HUDEP-2 (cell line): ENCODE data around the gene GPR107.

Experiments used
- DNase-seq, 76 experiments: peaks; one replicate each; lab custom pipeline; 2025; ENCODE audit not compliant: unreplicated experiment in 76 of 76; lab: John Stamatoyannopoulos, UW

Gene GPR107

DNA sequence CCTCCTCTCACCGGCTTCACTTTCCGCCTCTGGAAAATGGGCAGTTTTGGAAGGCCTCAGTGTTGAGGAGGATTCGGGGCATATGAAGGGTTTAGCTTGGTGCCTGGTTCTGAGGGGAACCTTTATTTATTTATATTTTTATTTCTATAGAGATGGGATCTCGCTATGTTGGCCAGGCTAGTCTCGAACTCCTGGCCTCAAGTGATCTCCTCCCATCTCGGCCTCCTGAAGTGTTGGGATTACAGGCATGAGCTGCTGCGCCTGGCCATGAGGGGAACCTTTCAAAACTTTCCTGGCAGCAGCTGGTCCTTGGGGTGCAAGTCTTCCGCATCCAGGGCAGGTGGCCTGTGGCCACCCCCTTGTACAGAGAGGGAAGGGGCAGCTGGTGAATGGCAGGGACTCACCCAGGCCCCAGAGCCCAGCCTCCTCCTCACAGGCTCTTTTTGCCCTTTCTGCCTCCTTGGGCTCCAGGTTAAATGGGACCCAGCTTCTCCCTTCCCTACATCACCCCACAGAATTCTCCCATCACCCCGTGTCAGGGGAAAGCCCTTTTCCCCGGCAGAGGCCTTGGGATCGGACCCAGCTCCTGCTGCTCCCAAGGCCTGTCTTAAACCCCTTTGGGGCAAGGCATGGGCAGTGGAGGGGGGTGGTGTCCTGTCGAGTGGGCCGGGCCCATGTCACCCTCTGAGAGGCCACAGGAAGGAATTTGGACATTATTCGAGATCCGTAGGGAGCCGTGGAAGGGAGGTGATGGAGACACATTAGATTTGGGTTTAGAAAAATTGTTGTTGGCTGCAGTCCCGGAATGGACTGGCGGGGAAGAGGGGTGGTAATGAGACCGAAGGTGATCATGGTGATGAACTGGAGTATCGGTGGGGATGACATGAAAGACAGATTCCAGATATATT is 124.4 kb downstream of the GPR107 start:
- no peak for DNase-seq

DNA sequence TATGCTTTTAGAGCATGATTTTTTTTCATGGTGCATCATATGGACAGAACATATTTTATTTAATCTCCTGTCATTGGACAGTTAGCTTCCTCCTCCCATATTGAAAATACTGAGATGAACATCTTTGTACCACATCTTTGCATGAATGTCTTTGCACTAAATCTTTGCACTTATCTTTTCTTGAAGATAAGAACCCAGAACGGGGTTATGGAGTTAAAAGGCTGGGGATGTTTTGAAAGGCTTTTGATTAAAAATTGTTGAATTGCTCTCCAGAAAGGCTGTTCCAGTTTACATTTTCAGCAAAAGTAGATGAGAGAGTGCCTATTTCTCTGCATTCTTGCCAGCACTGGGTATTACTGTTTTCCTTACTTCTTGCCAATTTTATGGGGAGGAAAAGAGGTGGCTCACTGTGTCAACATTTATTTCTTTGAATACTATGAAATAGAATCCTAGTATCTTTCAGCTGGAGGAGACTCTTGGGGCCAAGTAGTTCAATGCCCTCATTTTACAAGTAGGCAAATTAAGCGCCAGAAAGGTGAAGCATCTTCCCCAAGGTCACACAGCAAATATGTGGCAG is 125.7 kb downstream of the GPR107 start:
- DNase-seq, result no peak

DNA sequence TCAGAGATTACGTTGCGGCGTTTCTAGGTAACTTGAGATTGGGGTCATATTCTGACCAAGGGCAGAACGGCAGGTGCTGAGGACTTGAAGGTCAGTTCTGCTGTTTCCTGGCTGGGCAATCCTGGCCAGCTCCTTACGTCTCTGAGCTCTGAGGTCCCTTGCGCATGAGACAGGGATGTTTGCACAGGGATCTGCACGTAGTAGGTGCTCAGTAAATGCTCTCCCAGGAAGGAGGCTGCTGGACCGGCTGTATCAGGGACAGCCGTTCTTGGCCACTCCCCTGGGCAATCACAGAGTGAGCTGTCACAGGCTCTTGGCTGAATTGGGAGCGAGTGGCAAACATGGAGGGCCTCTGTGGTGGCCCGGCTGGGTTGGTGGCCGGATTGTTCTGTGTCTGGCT is 126.8 kb downstream of the GPR107 start:
- no peak for DNase-seq

DNA sequence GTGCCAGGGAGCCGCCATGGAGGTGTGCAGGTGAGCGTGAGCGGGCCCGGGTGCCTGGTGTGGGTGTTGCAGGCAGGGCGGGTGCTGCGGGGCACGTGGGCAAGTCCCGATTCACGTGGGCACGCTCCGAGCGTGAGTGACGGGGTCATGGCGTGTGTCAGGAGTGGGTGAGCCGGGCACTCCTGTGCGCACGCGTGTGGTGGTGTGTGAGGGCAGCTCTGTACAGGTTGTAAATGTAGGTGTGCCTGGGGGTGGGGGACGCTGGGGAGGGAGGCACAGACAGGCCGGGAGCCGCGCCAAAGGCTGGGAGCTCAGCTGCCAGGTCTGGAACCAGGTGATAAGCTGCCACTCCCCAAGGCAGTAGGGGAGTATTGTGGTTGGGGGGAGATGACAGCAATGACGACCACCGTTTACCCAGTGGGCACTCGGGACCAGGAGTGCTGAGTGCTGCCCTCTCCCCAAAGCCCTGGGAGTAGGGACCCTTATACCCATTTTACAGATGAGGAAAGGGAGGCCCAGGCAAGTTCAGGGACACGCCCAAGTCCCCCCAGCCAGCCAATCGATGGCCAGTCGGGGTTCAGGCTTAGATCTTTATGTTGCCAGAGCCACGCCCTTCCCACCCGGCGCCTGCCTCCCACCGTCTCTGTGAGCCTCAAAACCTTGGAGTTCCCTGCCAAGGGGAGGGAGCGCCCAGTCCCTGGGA is 128.1 kb downstream of the GPR107 start:
- DNase-seq, result peak in 66 of 76 experiments; percentile 7 to 84 (median 56)

DNA sequence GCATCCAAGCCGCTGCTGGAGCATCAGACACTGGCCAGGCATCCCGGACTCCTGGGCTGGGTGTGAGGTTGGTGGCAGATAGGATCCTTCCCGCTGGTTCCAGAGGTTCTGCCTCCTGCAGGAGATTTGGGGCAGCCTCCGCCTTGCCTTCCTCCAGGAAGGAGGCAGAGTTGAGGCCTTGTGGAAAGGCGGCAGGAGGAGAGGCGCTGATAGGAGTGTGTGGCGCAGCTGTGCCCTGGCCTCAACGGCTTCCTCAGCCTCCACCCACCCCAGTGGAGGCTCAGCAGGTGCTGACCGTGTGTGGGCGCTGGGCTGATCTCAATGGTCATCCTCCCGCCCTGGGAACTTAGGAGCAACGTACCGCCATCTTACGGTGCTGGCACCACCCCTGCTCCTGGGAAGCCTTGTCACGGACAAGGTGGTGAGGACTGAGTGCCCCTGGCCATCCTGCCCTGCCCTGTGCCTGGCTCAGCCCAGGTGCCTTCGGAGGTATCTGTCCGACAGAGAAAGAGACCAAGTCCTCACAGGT is 128.7 kb downstream of the GPR107 start:
- DNase-seq, result no peak

DNA sequence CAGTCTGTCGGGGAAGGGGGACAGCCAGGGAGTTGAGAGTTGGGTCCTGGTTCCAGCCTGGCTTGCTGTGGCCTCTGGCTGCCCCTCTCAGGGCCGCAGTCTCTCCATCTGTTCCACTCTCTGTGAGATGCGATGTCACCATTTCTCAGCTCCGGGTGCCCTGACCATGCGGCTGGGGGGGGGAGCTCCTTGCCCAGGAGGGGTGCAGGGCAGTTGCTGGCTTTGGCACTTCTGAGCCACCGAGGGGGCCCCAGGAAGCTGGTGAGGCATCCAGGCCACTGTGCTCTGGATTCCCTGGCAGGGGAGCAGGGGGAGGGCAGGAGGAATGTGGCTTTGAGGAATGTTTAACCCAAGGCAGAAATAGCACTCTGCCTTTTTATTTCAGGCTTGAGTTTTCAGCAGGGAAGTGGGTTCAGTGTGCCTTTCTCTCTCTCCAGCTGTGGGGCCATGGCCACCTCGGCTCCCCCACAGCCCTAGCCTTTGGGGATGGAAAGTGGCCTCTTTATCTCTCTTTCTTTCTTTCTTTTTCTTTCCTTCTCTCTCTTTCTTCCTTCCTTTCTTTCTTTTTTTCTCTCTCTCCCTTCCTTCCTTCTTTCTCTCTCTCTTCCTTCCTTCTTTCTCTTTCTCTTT is 129.5 kb downstream of the GPR107 start:
- DNase-seq, result no peak

DNA sequence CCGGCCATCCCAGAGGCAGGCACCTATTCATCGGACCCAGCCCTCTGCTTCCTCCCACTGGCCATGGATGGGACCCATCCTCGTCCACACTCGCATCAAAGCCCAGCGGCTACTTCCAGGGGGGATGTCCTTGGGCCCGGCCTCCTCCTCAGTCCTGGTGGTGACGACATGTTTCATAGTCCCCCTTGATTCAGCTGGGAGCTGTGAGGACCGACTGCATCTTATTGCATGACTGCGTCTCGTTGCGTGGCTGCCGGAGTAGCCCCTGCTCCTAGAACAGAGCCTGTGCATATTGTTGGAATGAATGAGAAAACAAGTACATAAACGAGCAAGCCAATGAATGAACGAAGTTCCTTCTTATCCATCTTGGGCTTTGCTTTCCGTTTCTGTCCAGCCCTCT is 131.3 kb downstream of the GPR107 start:
- DNase-seq, result no peak

DNA sequence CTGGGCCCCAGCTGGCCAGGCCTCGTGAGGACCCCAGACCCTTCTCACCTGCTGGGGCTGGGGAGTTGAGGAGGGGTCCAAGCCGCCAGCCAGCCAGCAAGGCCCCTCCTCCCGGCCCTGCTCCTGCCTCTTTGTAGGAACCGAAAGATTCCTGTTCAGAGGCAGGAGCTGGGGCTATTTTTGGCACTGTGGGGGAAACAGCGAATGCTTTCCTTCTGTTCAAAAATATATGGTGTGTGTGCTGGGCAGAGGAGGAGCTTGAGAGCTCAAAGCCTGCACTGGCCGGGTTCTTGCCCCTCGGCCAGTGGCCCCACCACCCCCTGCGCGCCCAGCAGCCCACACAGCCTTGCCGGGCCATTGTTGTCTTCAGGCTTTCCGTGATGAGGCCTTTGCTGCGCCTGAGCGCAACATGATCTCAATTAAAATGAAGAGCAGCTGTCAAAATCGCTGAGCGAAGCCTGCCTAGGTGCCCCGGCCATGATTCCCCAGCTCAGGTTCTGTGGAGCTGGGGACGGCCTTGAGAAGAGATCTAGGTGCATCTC is 131.9 kb downstream of the GPR107 start:
- no peak for DNase-seq

DNA sequence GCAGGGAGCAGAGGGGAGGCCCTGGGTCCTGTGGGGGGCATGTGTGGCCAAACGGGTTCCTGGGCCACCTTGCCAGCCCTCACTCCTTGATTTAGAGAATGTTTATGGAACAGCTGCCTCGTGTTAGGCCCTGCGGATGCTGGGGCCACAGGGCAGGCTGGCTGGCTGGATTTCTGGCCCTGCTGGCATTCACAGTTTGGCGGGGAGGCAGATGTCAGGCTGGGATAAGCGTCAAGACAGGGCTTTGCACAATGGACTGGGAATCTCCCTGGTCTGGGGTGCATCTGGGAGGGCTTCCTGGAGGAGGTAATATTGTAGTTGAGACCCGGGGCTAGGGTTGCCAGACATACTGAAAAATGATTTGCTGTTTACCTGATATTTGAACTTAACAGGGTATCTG is 132.3 kb downstream of the GPR107 start:
- DNase-seq, result peak in 1 of 76 experiments; percentile 12

DNA sequence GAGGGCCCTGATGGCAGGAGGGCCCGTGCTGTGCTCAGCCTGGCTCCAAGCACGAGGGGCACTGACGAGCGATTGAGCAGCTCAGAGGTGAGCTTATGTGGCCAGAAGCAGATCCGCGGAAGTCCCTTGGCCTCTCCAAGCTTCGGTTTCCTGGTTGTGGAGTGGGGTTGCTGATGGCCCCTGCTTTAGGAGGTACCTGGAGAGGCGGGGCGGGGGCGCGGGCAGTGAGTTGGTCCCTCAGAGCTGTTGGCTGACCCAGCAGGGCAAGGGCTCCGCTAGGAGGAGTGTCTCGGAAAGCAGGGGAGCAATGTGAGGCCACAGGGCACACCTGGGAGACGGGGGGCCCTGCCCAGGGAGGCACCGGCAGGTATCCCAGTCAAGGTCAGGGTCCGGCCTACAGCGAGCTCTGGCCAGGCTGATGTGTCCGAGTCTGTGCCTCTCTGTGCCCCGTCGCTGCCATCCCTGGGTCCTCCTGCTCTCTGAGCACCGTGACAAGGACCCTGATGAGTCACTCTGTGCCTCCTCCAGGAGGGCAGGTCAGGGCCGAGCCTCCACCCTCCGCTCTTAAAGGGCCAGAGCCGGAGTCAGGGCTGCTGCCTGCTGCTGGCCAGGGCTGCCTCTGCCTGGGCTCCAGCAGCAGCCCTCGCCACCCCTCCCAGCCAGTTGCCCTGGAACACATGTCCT is 133.3 kb downstream of the GPR107 start:
- peak in 73 of 76 experiments; percentile 20 to 89 (median 75) for DNase-seq

DNA sequence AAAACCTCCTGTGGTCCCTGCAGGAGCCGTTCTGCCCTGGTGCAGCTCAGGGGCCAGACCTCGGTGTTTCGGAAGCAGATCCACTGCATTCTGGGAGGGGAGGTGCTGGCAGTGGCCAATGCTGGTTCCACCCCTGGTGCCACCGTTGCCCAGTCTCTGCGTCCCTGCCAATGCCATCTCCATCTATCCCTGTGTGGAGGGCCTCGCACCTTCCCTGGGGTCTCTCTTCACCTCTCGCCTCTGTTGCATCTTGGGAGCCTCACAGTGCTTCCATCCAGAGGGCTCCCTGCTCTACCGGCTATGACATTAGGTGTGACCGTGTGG is 133.8 kb downstream of the GPR107 start:
- no peak for DNase-seq

DNA sequence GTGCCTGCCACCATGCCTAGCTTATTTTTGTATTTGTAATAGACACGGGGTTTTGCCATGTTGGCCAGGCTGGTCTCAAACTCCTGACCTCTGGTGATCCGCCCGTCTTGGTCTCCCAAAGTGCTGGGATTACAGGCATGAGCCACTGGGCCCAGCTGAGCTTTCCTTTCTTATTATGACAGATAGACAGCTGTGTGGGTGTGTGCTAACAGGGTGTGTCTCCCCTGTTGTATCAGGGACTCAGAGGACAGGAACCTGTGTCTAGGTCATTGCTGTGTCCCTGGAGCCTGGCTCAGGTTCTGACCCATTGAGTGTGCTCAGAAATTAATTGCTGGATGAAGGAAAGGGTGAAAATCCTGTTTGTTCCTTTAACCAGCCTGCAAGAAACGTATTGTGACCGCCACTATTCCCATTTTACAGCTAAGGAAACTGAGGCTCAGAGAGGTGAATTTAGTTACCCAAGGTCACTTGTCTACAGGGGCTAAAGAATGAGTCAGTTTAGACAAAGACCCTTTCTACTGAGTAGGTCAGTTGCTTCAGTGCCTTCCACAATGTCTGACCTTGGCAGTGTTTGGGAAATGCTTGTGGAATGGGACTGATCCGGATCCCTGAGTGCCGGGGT is 135.3 kb downstream of the GPR107 start:
- DNase-seq, result peak in 38 of 76 experiments; percentile 7 to 60 (median 30)
